ENCODE measurements around the gene SLC13A1. TPM values are rescaled to one million over a fixed set of nuclear protein-coding genes. Genes with fewer than 3 reads are reported as not detected.
"Not testable (repeated sequence)": the region's sequence is repeated elsewhere in the genome, so short reads cannot be mapped to it uniquely, and the experiment has no call there.

Gene SLC13A1
- total RNA-seq (not detected), polyA plus RNA-seq (ENCODE audit: insufficient read depth in 1 of 8, insufficient read length in 8 of 8, low replicate concordance in 1 of 8) (under 1 TPM in 1 of 8 donors, not detected in 7; 0.17 TPM)
- long read RNA-seq, donor 1, result 0 reads
- long read RNA-seq, donor 2, result 0 reads
- long read RNA-seq, donor 3, result 0 reads
- long read RNA-seq, donor 4, result 0 reads
- long read RNA-seq, donor 5, result 0 reads
- long read RNA-seq, donor 6, result 0 reads
- long read RNA-seq, donor 7, result 0 reads
- long read RNA-seq, donor 8, result 0 reads
- long read RNA-seq, donor 9, result 0 reads
- long read RNA-seq, donor 10, result 0 reads
- long read RNA-seq, donor 11, result 0 reads

GRCh38 chr7:123199883-123200282 is at the start of gene SLC13A1:
SLC13A1 (minus strand) TSS chr7:123199969; CDS start chr7:123199946, 23 bp downstream.
- Histone ChIP-seq H3K27ac (ENCODE audit: low read length) (no peak within 1 kb of the TSS), H3K4me1 (ENCODE audit: control insufficient read depth, insufficient read depth, low read length) (no peaks in the 10 kb centered on the region), H3K9me3 (replicated peaks; ENCODE audit: control insufficient read depth, low read depth, low read length) (no peaks in the 10 kb centered on the region), H3K27me3 (ENCODE audit: control insufficient read depth, insufficient read depth, low read length) (no peaks in the 10 kb centered on the region), H3K36me3 (ENCODE audit: control insufficient read depth, insufficient read depth, low read length) (no peaks in the 10 kb centered on the region), H3K4me3 (ENCODE audit: low read length) (no peak within 1 kb of the TSS)
- 80% methylated on average over 1 of the region's 4 CpGs for WGBS (ENCODE audit: insufficient coverage)
- DNase-seq, result no peak

- no peak overlapping the region for H3K27ac ChIP-seq (ENCODE audit: low read length)
- no peaks in the 10 kb centered on the region for H3K4me1 ChIP-seq (ENCODE audit: control insufficient read depth, insufficient read depth, low read length)
- no peaks in the 10 kb centered on the region for H3K27me3 ChIP-seq (ENCODE audit: control insufficient read depth, insufficient read depth, low read length)
- DNase-seq, result no peak
- H3K4me3 ChIP-seq (ENCODE audit: low read length), result no peak overlapping the region
- no peaks in the 10 kb centered on the region for H3K36me3 ChIP-seq (ENCODE audit: control insufficient read depth, insufficient read depth, low read length)
- WGBS (ENCODE audit: insufficient coverage), result no CpG with 5 or more reads among the region's 1 CpG
- H3K9me3 ChIP-seq (replicated peaks; ENCODE audit: control insufficient read depth, low read depth, low read length), result no peaks in the 10 kb centered on the region
Observed at GRCh38 chr7:123244768-123245167, 45.0 kb upstream of the SLC13A1 start.

GRCh38 chr7:123242467-123243092 is 42.8 kb upstream of the SLC13A1 start:
- 43% methylated on average over 2 of the region's 5 CpGs for WGBS (ENCODE audit: insufficient coverage)
- no peaks in the 10 kb centered on the region for H3K36me3 ChIP-seq (ENCODE audit: control insufficient read depth, insufficient read depth, low read length)
- no peak overlapping the region for H3K4me3 ChIP-seq (ENCODE audit: low read length)
- H3K27me3 ChIP-seq (ENCODE audit: control insufficient read depth, insufficient read depth, low read length), result no peaks in the 10 kb centered on the region
- H3K4me1 ChIP-seq (ENCODE audit: control insufficient read depth, insufficient read depth, low read length), result no peaks in the 10 kb centered on the region
- no peaks in the 10 kb centered on the region for H3K9me3 ChIP-seq (replicated peaks; ENCODE audit: control insufficient read depth, low read depth, low read length)
- H3K27ac ChIP-seq (ENCODE audit: low read length), result no peak overlapping the region
- DNase-seq, result no peak

GRCh38 chr7:123241809-123242208 is 42.0 kb upstream of the SLC13A1 start:
- DNase-seq, result no peak
- no peaks in the 10 kb centered on the region for H3K4me1 ChIP-seq (ENCODE audit: control insufficient read depth, insufficient read depth, low read length)
- no peaks in the 10 kb centered on the region for H3K36me3 ChIP-seq (ENCODE audit: control insufficient read depth, insufficient read depth, low read length)
- H3K27me3 ChIP-seq (ENCODE audit: control insufficient read depth, insufficient read depth, low read length), result no peaks in the 10 kb centered on the region
- no peaks in the 10 kb centered on the region for H3K9me3 ChIP-seq (replicated peaks; ENCODE audit: control insufficient read depth, low read depth, low read length)
- H3K27ac ChIP-seq (ENCODE audit: low read length), result no peak overlapping the region
- no peak overlapping the region for H3K4me3 ChIP-seq (ENCODE audit: low read length)
- WGBS (ENCODE audit: insufficient coverage), result no CpG with 5 or more reads among the region's 3 CpGs

- no CpG with 5 or more reads among the region's 4 CpGs for WGBS (ENCODE audit: insufficient coverage)
- Histone ChIP-seq H3K4me3 (ENCODE audit: low read length) (no peak overlapping the region), H3K9me3 (replicated peaks; ENCODE audit: control insufficient read depth, low read depth, low read length) (no peaks in the 10 kb centered on the region), H3K27me3 (ENCODE audit: control insufficient read depth, insufficient read depth, low read length) (no peaks in the 10 kb centered on the region), H3K36me3 (ENCODE audit: control insufficient read depth, insufficient read depth, low read length) (no peaks in the 10 kb centered on the region), H3K27ac (ENCODE audit: low read length) (no peak overlapping the region), H3K4me1 (ENCODE audit: control insufficient read depth, insufficient read depth, low read length) (no peaks in the 10 kb centered on the region)
- peak; percentile 5 for DNase-seq
Observed at GRCh38 chr7:123231021-123232000, 31.5 kb upstream of the SLC13A1 start.

- Histone ChIP-seq H3K27me3 (ENCODE audit: control insufficient read depth, insufficient read depth, low read length) (no peaks in the 10 kb centered on the region), H3K4me3 (ENCODE audit: low read length) (no peak overlapping the region), H3K27ac (ENCODE audit: low read length) (no peak overlapping the region), H3K36me3 (ENCODE audit: control insufficient read depth, insufficient read depth, low read length) (no peaks in the 10 kb centered on the region), H3K9me3 (replicated peaks; ENCODE audit: control insufficient read depth, low read depth, low read length) (no peaks in the 10 kb centered on the region), H3K4me1 (ENCODE audit: control insufficient read depth, insufficient read depth, low read length) (no peaks in the 10 kb centered on the region)
- DNase-seq, result no peak
- 43% methylated on average over 2 of the region's 11 CpGs for WGBS (ENCODE audit: insufficient coverage)
Observed at GRCh38 chr7:123230603-123231002, 30.8 kb upstream of the SLC13A1 start.

- Histone ChIP-seq H3K36me3 (ENCODE audit: control insufficient read depth, insufficient read depth, low read length) (no peaks in the 10 kb centered on the region), H3K27me3 (ENCODE audit: control insufficient read depth, insufficient read depth, low read length) (no peaks in the 10 kb centered on the region), H3K9me3 (replicated peaks; ENCODE audit: control insufficient read depth, low read depth, low read length) (no peaks in the 10 kb centered on the region), H3K27ac (ENCODE audit: low read length) (no peak overlapping the region), H3K4me3 (ENCODE audit: low read length) (no peak overlapping the region), H3K4me1 (ENCODE audit: control insufficient read depth, insufficient read depth, low read length) (no peaks in the 10 kb centered on the region)
- DNase-seq, result no peak
- WGBS (ENCODE audit: insufficient coverage), result no CpG with 5 or more reads among the region's 1 CpG
Observed at GRCh38 chr7:123230147-123230546, 30.4 kb upstream of the SLC13A1 start.

GRCh38 chr7:123229426-123229825 is 29.7 kb upstream of the SLC13A1 start:
- no peaks in the 10 kb centered on the region for H3K27me3 ChIP-seq (ENCODE audit: control insufficient read depth, insufficient read depth, low read length)
- H3K9me3 ChIP-seq (replicated peaks; ENCODE audit: control insufficient read depth, low read depth, low read length), result no peaks in the 10 kb centered on the region
- no peak for DNase-seq
- H3K36me3 ChIP-seq (ENCODE audit: control insufficient read depth, insufficient read depth, low read length), result no peaks in the 10 kb centered on the region
- H3K4me3 ChIP-seq (ENCODE audit: low read length), result no peak overlapping the region
- no peaks in the 10 kb centered on the region for H3K4me1 ChIP-seq (ENCODE audit: control insufficient read depth, insufficient read depth, low read length)
- no peak overlapping the region for H3K27ac ChIP-seq (ENCODE audit: low read length)

GRCh38 chr7:123227666-123228065 is 27.9 kb upstream of the SLC13A1 start:
- not testable (repeated sequence) for H3K36me3 ChIP-seq (ENCODE audit: control insufficient read depth, insufficient read depth, low read length); H3K4me3 ChIP-seq (ENCODE audit: low read length); DNase-seq; H3K27ac ChIP-seq (ENCODE audit: low read length); H3K4me1 ChIP-seq (ENCODE audit: control insufficient read depth, insufficient read depth, low read length); H3K27me3 ChIP-seq (ENCODE audit: control insufficient read depth, insufficient read depth, low read length); H3K9me3 ChIP-seq (replicated peaks; ENCODE audit: control insufficient read depth, low read depth, low read length)
- 68% methylated on average over 2 of the region's 6 CpGs for WGBS (ENCODE audit: insufficient coverage)

- Histone ChIP-seq H3K27ac (ENCODE audit: low read length) (no peak overlapping the region), H3K27me3 (ENCODE audit: control insufficient read depth, insufficient read depth, low read length) (no peaks in the 10 kb centered on the region), H3K4me1 (ENCODE audit: control insufficient read depth, insufficient read depth, low read length) (no peaks in the 10 kb centered on the region), H3K36me3 (ENCODE audit: control insufficient read depth, insufficient read depth, low read length) (no peaks in the 10 kb centered on the region), H3K9me3 (replicated peaks; ENCODE audit: control insufficient read depth, low read depth, low read length) (no peaks in the 10 kb centered on the region), H3K4me3 (ENCODE audit: low read length) (no peak overlapping the region)
- DNase-seq, result peak; percentile 3
- 18% methylated on average over 1 of the region's 1 CpG for WGBS (ENCODE audit: insufficient coverage)
Observed at GRCh38 chr7:123220396-123220795, 20.6 kb upstream of the SLC13A1 start.

All from muscle of leg (tissue), 16 donors.